Endothelial cell of hepatic sinusoid (primary cell): ENCODE data around the gene RBMS1.

Experiments
- in situ Hi-C: cut with HindIII; loops from 2 replicates; pipeline ENCODE4 v1.10.0; 2017; ENCODE audit warnings: low sequenced_read_pairs

RBMS1 gene, protein sequence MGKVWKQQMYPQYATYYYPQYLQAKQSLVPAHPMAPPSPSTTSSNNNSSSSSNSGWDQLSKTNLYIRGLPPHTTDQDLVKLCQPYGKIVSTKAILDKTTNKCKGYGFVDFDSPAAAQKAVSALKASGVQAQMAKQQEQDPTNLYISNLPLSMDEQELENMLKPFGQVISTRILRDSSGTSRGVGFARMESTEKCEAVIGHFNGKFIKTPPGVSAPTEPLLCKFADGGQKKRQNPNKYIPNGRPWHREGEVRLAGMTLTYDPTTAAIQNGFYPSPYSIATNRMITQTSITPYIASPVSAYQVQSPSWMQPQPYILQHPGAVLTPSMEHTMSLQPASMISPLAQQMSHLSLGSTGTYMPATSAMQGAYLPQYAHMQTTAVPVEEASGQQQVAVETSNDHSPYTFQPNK

DNA sequence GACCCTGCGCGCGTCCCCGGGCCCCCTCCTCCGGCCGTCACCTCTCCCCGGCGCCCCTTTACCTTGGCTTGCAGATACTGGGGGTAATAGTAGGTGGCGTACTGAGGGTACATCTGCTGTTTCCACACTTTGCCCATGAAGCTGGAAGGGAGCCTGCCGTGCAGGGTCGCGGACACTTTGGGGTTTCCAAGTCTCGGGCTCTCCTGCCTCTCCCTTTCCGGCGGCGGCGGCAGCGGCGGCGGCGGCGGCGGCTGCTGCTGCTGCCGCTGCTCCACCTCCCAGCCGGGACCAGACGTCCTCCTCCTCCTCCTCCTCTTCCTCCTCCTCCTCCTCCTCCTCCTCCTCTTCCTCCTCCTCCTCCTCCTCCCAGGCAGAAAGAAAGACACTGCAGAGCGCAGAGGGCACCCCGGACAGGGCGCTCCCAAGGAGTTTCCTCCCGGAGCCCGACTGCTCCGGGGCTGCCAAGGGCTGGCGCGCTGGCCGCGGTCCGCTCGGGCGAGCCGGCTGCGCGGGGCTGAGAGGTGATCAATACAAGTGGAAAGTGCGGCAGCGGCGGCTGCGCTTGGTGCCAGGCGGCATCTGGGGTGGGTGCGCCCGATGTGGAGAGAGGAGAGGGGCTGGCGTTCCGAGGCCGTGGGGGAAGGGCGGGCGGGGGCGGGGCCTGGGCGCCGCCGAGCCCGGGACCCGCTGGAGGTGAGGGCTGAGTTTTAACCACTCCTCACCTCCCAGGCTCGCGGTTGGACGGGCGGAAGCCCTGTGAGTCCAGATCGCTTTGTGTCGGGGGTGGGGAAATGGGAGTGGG, at the start of gene RBMS1:
Gene RBMS1, minus strand, starts transcription at position 581 of the 802 bp plus-strand sequence. Its CDS starts 444 bp downstream, at position 137.
- in situ Hi-C loops = no loop called here

DNA sequence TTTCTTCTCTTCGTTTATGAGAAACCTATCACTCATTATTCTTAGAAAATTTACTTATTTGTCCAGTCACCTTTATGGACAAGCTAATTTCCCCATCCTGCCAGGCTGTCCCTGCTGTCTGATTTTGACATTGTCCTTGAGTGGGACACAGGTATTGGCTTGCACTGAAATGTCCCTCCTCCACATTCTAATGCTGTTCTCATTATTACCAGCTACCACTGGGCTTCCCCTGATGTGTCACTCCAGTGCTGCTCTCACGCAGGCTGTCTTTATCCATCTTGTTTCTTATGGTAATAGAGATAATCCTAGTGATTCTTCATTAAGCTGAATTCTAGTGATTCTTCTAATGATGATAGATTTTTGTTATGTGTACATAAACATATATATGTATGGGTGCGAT, 48.1 kb upstream of the RBMS1 start:
- in situ Hi-C loops = no loop called here

DNA sequence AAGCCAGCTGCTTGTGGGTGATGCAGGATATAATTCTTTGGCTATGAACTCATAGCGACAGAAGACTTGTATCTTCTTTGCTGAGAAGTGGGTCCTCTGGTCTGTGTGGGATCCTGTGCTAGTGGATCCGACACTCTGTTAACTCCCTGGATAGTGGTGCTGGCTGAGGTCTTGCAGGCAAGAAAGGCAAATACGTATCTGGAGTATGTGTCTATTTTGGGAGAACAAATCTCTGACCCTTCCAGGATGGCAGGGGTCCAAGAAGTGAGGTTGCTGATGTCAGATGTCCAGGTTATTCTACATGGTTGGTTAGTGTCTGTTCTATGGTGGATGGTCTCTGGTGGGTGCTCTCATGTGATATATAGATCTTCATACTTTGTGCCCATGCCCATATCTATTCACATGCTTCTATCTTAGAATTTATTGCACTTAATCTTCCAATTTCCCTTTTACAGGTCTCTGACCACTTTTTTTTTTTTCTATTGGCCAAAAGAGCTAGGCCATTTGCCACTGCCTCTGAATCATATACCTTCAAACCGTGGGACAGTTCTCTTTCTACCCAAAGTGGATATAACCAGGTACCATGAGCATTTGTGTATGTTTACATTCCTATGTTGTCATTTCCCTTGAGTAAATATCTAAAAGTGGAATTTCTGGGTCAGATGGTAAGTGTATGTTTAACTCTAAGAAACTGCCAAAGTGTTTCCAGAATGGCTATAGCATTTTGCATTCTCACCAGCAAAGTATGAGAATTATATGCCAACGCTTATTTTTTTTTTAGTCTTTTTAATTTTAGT, 45.1 kb upstream of the RBMS1 start:
- in situ Hi-C loops = no loop called here

DNA sequence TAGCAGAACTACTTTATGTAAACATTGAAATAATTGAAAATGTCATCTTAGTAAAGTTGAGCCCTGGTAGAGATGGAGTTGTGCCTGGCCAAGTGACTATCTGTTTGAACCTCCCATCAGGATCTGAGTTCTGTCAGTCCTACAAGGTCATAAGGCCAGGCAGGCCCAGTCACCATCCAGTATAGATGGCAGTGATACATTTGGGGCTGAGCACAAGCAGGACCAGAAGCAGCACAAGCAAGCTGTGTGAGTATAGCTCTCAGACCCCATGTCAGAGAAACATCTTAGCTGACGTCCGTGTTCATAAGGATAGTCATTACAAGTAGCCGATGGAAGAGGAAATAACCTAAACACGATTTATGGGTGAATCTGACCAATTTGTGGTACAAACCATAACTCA, 44.5 kb upstream of the RBMS1 start:
- in situ Hi-C loops = no loop called here

DNA sequence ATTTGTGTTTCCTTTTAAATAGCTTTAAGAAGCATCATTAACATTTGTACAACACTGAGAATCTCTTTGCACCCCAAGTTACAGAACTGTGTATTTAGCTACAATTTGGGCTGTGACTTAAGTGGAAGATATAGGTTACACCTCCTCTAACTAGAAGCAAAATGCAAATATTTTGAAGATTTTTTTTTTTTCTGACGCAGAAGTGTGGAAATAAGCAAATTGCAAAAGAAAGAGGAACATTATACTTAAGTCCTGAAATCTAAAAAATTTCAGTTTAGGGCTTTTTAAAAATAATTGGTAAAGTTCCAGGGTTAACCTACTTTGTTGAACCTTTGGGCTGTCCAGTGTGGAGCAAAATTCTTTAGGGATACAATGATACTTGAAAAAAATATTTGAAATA, 41.4 kb upstream of the RBMS1 start:
- in situ Hi-C loops = loop anchor here (5.0 kb wide), 1 partner anchor 58 kb away; no protein-coding TSS in a partner anchor

DNA sequence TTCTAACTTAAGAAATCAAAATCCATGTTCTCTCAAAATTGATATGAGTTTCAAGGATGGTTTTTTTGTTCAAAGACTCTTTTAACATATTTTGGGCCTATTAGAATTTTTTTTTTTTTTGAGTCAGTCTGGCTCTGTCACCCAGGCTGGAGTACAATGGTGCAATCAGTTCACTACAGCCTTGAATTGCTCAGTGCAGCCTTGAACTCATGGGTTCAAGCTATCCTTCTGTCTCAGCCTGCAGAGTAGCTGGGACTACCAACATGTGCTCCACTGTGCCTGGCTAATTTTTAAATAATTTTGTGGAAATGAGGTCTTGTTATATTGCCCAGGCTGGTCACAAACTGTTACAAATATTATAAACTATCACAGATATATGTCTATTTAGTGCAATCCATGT, 40.6 kb upstream of the RBMS1 start:
- in situ Hi-C loops = loop anchor here (5.0 kb wide), 1 partner anchor 57 kb away; no protein-coding TSS in a partner anchor

DNA sequence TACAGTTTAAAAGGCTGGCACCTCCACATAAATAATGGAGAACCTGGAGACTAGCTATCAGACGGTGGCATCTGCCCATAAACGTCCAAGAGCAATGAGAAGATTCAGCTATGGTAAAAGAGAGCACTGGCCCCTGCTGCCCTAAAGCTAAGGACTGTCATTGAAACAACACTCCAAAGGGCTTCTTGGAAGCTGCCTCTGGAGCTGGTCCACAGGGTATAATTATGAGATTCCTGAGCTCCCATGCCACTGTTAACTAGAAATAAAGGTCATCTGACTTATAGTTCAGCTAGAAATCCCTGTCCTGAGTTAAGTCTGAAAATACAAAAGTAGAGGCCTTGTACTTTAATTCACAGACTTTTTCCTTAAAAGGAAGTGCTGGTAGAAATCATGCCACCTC, 39.9 kb upstream of the RBMS1 start:
- in situ Hi-C loops = loop anchor here (5.0 kb wide), 1 partner anchor 56 kb away; no protein-coding TSS in a partner anchor

DNA sequence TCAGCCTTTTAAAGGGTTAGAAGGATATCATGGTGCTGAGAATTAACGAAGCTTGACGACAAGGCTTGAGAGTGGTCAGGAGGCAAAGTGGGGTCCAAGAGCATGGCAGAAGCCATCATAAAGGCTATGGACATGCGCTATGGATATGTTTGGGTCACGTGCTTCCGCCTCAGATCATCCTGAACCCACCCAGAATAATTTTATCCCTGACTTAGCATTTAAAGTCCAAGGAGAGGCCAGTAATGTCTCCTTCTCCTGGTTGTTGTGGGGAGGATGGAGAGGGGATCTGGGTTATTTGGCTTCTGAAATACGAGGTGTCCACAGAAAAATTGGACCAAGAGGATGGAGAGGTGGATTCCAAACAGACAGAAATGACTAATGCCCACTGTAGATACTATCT, 38.8 kb upstream of the RBMS1 start:
- in situ Hi-C loops = loop anchor here (5.0 kb wide), 1 partner anchor 55 kb away; no protein-coding TSS in a partner anchor

DNA sequence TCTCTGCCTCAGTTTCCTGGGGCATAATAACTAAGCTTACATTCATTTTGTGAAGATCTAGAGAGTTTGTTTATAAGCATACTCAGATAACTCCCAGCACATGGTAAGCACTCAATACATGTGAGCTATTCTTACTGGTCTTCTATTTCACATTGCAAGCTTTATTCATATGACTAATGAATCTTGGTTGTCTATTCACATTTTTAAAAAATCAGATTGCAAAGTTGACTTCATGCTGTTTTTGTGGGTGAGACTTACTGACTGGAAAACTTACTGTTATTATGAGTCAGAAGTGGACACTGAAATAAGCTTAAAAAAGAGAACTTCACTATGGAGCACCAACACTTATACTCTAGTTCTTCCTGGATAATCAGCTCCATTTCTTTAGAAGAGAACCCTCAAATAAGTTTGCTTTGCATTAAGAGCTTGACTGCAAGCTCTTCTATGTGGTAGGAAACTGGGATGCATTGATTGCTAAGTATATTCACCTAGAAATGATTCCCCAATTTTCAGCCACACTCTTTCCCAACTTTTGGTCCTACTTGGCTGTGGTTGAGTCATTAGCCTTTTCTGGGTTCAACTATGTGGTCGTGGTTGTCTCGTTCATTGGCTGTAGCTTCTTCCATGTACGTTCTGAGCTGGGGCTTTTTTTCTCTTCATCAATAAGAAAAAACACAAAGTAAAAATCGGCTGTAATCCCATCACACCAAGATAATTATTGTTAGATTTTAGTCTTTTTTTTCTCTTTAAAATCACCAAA, 29.5 kb upstream of the RBMS1 start:
- in situ Hi-C loops = no loop called here

DNA sequence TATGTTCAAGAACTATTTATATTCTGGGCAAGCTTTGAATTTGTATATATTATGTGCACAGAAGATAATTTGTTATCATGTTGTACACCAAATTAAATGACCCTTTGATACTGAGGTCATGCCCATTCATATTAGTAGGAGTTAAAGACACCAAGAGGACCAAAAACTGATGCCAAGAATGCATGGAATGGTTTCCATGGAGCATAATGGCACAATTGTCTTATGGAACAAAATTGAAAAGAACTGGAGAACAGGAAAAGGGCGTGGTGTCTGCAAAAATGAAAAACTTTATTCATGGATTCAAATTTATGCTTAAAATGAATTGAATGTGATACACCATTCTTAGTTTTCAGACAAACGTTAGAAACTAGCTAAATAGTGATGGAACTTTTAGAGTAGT, 24.1 kb upstream of the RBMS1 start:
- in situ Hi-C loops = loop anchor here (5.0 kb wide), 1 partner anchor 65 kb away; no protein-coding TSS in a partner anchor

DNA sequence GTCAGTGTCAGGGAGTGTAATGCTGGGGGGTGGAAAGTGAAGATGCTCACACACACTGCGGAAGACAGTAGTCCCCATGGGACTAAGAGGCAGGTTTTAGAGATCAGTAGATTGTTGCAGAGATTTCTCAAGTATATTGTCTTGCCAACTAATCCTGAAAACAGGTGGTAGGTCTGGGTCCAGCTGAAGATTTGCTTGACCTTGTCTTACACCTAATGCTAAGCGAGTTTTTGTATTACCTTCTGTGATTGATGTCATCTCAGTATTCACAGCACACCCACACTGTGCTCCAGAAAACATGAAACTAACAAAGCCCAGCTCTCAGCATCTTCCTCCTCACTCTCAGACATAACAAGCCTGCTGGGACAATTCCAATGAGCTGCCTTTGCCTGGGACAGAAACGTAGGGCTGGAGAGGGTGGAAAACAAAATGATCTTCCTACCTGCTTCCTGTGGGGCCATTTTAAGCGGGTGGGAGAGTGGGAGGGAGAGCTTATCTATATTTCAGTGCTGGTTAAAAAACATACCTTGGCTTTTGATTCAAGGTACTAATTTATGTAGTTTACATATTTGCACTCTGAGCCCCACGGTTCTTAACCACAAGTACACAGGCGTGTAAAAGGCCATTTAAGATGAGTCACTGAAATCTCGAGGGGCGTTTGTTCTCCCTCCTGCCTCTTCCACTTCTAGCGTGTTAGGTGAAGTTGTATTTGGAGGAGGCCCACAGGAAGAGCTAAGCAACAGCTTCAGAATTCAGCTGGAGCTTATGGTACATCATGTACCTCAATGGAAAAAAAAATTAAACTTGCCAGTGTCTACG, 23.1 kb upstream of the RBMS1 start:
- in situ Hi-C loops = loop anchor here (5.0 kb wide), 1 partner anchor 66 kb away; no protein-coding TSS in a partner anchor

DNA sequence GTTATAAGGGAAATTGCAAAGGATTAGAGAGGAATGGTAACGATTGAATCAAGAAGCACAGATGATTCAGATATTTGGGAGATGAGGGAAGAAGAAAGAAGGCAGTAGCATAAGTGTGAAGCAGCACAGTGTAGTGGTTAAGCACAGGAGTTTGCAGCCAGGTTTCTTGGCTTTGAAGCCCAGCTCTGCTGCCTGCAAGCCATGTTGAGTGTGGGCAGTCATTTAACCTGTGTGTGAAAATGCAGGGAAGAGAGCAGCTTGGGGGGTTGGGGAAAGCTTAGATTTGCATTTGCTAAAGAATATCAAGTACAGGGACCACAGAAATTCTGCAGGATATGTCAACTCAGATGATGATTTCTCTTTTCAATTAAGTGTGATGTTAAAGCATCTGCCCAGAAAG, 21.5 kb upstream of the RBMS1 start:
- in situ Hi-C loops = loop anchor here (5.0 kb wide), 1 partner anchor 67 kb away; no protein-coding TSS in a partner anchor

DNA sequence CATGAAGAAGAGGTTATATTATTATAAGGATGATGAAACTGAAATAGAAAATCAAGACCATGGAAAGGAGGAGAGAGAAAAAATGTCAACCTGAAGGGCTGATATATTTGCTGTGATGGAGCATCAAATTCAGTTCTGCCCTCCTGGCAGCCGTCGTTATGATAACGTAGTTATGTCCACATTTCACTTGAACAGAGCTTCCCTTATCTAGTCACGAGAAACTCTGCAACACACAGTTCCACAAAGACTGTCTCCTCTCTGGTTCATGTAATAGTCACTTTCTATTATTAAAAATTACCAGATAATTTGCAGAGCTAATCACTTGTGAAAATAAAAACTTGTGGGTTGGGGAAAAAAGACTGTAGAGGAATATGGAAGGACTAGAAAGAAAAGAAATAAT, 19.5 kb upstream of the RBMS1 start:
- in situ Hi-C loops = no loop called here

DNA sequence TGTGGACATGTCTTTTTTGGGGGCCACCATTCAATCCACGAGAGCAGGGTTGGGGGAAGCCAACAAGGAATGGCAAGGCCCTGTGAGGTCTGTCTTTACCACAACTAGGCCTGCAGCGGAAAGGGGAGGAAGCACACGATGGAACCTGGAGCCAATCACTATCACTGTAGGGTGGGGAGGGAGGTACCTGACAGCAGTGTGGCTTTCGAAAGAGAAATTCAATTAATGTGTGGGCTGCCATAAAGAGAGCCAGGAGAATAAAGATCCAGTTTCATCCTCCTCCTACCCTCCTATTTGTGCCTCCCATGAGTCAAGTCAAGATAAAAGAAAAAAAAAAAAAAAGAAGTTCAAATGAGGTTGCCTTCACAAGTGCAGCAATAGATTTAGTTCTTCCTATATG, 18.9 kb upstream of the RBMS1 start:
- in situ Hi-C loops = no loop called here

DNA sequence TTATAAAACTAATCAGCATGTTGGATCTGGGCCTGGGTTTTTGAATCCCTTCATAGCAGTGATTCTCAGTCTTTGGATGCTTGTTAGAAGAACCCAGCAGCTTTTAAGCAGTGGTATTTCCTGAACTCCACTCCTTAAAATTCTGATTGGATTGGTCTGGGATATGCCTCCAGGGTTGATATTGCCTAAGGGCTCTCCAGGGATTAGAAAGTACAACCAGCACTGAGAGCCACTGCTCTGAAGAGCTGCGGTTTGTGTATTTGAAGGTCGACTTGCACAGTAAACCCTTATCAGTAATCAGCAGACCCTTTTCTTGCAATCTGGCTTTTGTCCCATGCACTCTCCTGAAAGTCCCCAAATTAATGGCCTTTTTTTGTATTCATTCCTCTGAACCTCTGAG, 17.0 kb upstream of the RBMS1 start:
- in situ Hi-C loops = no loop called here

DNA sequence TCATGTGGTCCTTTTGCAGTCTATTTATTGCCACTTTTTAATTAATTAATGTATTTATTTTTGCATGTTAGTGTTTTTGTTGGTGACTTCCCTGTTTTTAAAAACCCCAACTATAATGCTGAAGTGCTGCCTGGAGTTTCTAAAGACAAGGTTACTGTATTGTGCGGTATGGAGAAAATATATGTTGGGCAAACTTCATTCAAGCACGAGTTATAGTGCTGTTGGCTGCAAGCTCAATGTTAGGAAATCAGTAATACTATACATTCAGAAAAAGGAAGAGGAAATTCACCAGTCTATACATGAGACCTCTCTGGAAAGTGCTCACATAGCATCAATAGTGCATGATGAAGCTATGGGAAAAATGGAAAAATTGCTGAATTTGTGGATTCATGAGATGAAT, 15.4 kb upstream of the RBMS1 start:
- in situ Hi-C loops = no loop called here

DNA sequence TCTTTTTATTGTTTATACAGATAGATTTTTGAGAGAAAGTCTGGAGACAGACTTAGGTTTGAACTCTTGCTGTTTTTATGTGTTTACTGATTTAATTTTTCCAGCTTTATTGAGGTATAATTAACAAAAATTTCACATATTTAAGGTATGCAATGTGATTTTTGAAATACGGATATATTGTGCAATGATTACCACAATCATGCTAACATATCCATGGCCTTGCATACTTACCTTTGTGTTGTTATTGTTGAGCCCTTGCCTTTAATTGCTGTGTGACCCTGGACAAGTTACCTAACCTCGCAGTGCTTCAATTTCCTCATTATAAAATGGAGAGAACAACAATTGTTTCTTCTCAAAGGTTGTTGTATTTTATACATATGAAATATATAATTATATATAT, 13.9 kb upstream of the RBMS1 start:
- in situ Hi-C loops = no loop called here

DNA sequence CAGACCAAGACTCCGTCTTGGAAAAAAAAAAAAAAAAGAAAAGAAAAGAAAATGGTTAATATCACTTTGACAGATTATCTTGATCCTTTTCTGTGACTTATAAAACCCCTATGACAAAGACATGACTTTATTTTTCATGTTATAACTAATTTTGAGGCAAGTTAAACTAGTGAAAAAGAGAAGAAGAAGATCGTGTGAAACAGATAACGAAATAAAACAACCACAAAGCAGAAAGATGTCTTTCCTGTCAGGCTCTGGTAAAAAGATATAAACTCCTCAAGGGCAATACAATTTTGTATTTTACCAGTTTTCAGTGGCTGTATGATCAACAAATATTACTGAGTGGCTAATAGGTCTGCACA, 13.4 kb upstream of the RBMS1 start:
- in situ Hi-C loops = no loop called here

DNA sequence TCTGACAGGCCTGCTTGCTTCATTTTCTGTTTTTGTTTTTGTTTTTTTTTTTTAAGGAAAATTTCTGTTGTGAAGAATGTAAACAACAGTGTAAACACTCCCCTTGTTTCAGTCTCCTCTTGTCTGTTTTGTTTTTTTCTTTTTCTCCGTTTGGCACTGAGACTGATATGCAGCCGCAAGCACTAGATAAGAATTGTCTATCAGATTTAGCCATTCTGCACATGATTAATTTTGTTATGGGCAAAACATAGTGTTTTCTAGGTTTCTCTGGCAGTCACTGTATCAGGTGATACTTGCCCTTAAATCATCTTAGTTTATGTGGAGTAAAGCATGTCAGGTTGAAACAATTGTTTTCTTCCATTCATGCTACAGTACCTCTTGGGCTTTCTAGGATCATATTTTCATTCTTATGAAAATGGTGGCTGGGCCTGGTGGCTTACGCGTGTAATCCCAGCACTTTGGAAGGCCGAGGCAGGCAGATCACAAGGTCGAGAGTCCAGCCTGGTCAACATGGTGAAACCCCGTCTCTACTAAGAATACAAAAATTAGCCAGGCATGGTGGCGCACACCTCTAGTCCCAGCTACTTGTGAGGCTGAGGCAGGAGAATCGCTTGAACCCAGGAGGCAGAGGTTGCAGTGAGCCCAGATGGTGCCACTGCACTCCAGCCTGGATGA, 12.9 kb upstream of the RBMS1 start:
- in situ Hi-C loops = no loop called here
